Cardiac septum (tissue), 1 donor: Measurements from ENCODE around the gene GSG1L. TPM values are rescaled to one million over a fixed set of nuclear protein-coding genes. Genes with fewer than 3 reads are reported as not detected.

ENCODE experiments used
- DNase-seq: peaks from one replicate; pipeline ENCODE4 v3.0.0-alpha.2; 2020; ENCODE audit warnings: low spot score
- intact Hi-C: fragments of 100-400 bp; cut with DNase I; formaldehyde crosslinking; loops from one replicate; pipeline ENCODE4 v1.14.0; 2022
- total RNA-seq: library from RNA; stranded (reverse); fragmentation: NEBNext Ultra II Directional; extraction: Animal tissue kit (Norgen Biotek cat#: 25700); gene quantifications from one replicate; pipeline ENCODE4 v1.2.1, GENCODE V29; 2021
- donor health status: DM: no; HTN: no; CAD: no.

GSG1L gene
- total RNA-seq, 1 donor from 2014 or later: 8.0 TPM

DNA sequence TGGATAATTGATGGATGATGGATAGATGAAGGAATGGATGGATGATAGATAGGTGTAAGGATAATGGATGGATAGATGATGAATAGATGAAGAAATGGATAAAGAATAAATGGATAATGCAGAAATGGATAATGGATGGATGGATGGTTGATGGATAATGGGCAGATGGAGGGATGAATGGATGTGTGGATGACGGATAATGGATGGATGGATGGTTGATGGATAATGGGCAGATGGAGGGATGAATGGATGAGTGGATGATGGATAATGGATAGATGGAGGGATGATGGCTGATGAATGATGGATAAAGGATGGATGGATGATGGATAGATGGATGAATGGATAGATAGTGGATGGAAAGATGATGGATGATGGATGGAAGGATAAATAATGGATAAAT is 274.4 kb downstream of the GSG1L start:
- no peak for DNase-seq
- intact Hi-C loops: no loop called here

DNA sequence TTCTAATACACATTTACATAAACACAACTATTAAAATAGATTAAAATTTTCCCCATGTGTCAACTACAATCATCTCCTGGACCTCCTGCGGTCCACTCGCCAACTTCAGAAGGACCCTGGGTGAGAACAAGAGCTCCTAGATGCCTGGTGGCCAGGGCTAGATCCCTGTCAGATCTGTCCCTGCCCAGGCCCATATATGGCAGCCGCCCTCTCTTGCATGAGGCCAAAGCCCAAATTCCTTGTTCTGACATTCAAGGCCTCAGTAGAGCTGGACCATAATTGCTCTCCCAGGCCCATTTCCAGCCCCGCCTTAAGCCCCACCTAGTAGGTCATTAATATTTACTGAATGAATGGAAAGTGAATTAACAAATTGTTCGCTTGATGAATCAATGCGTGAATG is 275.8 kb downstream of the GSG1L start:
- intact Hi-C loops: no loop called here
- DNase-seq: no peak

DNA sequence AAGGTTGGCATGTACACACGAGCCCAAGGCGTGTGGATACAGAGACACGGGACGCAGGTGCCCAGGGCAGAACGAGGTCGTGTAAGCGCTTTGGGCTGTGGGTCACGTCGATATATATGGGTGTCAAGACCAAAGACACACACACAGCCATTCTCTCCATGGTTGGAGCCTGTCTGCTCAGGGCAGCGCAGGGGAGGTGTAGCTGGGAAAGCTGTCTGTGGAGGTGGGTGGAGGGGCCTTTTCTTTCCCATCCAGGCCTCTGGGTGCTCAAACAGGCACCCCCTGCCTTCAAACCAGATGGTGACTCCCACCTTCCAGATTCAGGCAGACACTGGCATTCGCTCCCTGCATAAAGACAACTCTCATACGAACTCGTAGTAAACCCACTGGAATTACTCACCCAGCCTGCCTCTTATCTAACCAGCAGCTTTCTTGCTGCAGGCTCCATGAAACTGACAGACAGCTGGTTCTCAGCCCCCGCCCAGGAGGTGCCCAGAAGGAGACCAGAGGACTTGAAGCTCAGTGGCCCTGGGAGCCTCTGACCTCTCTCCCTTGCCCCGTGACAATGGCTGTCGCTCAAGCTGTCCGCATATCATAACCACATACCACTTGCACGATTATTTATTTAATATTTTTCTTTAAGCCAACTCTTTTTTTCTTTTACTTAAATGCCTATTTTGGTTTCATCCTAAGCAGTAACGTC is 276.4 kb downstream of the GSG1L start:
- intact Hi-C loops: no loop called here
- no peak for DNase-seq

DNA sequence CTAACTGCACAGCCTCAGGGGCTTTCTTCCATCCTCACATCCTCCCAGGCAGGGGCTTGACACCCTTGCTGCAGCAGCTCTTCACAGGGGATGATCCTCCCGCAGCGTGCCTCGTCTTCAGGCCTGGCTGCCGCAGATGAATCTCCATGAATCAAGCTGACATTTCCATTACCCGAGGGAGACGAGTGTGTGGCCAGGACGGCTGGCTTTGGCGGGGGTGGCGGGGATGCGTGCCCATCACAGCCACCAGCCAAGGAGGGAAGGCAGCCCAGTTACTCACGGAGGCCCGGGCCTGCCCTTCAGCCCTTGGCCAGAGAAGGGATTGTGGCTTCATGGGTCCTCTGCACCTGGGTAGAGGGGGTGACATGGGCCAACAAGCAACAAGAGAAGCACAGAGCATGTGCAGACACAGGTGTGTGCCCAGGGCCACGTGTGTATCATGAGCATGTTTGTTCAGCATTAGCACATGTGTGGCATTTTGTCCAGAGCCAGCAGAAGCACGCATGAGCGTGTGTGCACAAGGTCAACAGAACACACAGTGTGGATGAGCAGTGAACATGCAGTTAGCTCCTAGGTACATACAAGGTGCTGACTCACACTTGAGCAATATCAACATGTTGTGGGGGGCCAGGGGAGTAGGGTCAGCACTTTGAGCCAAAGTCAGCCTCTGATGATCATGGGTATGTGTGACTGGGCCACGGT is 277.1 kb downstream of the GSG1L start:
- no peak for DNase-seq
- intact Hi-C loops: no loop called here

DNA sequence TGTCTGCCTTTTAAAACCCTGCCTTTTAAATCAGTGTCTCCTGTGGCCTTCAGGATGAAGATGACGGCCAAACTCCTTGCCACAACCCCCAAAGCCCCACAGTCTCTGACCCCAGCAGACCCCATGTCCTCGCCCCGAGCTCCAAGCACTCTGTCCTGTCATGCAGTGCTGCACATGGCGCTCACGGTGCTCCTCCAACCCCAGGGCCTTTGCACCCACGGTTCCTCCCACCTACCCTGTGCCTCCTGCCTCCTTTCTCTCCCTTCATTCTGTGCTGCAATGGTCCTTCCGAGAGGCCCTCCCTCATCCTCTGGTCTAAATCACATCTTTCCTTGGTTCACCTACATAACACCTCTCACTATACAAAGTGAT is 278.2 kb downstream of the GSG1L start:
- no peak for DNase-seq
- intact Hi-C loops: no loop called here

DNA sequence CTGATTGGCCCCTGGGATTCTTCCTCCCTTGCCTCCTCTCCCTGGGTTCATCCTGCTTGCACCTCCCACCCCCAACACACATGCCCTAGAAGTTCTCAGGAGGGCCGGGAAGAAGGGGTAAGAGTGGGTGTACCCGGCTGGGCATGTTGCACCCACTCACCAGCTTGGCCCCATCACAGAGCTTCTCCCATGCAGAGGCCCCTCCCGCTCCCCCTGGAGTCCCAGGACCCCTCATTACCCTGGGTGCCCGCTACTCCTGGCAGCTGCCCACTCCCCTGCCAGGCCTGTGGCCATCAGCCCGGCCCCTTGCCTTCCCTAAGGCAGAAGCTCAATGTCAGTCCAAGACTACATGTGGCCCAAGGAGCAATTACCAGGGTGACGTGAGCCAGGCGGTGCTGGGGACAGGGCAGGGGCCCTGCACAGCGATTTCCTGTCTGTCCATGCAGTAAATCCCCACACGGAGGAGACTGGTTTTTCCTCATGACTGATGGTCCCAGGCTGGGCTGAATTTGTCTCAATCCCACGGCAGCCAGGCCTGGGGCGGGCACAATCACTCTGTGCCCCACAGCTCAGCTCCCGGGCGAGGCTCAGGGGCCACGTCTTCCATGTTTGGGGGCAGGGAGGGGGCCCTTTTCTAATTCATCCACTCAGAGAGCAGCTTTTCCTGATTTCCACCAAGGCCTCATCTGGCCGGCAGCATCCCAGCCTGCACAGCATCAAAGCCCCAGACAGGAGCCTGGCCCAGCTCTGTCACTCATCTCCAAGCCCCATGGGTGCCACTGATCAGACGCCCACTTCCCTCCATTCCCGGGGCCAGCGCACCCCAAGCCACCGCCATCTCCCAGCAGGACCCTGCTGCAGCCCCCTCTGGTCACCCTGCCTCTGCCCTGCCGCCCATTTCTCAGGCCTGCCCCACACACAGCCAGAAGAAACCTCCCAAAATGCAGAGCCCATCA is 278.9 kb downstream of the GSG1L start:
- intact Hi-C loops: no loop called here
- no peak for DNase-seq

DNA sequence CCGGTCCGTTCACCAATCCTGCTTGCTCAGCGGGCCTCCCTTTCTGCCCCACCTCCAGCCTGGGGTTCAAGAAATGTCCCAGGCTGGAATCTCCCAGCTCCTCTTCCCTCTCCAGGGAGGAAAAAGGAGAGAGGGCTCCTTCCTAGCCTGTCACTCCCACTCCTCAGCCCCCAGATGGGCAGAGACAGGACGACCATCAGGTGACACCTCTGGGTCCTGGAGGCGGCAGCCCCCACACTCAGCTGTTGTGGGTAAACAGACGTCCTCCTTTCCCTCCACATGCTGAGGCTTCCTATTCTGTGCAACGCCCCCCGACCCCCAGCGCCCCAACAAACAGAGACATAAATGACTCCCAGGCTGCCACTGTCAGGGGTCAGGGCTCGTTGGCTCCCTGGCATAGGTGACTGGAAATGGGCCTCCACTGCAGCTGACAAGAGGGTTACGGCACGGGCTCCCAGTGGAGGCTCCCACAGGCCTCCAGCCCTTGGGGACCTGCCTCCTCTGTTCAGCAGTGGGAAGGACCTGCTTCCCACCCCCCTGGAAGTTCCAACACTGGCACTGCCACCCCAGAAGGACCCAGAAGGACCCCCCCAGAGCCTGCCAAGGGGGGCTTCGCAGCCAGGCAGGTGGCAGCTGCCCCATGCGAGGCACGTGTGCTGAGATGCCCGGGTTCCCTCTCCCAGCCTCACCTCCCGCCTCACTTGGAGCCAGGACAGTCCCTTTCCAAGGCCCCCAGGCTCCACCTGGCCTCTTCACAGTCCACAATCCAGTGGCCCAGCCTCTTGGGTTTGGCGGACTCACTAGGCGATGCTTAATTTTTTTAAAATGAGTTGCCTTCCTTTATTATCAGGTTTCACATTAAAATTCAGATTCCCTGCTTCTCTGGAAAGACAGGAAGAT is 281.3 kb downstream of the GSG1L start:
- no peak for DNase-seq

DNA sequence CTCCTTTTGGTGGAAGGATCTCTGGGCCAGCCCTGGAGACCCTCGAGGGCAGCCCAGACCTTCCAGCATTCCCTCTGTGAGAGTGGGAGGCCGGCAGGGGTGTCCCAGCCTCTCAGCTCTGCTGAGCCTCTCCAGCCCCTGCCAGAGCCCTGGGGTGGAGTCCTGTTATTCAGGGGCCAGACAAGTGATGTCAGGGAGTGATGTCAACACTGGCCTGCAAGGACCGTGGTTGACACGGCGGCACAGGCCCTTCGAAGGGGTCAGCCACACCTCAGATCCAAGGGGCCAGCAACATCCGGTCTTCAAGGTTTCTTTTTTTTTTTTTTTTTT is 282.4 kb downstream of the GSG1L start:
- intact Hi-C loops: no loop called here
- no peak for DNase-seq

More for the DNA sequence above, 281.3 kb downstream of the GSG1L start:
- intact Hi-C loops: no loop called here

DNA sequence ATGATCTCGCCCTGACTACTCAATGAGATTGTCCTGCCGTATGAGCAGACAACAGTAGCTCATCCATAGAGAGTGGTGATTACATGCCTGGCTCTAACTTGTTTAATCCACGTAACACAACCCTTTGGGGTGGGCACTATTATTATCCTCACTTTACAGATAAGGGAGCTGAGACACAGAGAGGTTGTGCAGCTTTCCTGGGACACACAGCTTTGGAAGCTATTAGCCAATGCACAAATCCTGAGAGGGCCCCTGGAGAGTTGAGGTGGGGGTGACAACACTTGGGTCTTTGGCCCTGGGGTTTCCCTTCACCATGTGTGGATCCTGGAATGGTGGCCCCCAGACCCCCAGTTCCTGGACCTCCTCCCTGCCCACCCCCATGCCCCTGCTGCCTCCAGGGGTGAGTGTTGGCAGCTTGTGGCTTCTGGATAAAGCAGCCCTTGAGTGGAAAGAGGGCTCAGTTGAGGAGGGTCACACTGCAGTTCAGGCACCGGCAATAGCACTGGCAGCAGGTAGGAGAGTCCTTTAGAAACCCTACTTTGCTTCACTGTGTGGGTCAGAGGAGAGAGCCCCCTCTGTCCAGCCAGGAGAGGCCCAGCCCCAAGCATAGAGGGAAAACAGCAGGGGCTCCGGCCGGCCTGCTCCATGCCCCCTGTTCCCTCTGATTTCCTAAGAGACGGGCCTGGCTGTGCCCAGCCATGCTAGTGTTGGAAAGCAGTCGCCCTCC is 282.9 kb downstream of the GSG1L start:
- DNase-seq: no peak
- intact Hi-C loops: no loop called here

DNA sequence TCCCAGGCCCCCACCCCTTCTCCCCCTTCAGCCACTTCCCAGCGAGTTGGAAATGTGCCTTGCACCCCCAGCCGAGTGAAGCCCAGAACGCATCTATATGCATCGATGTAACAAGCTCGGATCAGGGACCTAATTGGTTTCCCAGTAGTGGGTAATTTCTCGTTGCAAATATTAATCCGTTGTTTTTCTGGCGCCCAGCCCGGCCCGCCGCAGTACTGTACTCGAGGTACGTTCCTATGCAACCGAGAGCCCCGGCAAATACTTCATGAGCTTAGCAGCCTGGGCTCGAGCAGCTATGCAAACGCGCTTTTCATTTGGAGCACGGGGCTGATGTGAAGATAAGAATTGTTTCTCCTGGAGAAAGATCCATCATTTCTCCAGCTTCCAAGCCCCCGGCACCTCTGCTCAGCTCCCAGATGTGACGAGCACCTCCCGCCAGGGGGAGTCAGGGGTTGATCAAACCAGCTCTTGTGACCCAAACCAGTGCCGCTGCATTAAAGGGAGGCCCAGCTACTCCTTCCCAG is 283.8 kb downstream of the GSG1L start:
- no peak for DNase-seq
- intact Hi-C loops: no loop called here

DNA sequence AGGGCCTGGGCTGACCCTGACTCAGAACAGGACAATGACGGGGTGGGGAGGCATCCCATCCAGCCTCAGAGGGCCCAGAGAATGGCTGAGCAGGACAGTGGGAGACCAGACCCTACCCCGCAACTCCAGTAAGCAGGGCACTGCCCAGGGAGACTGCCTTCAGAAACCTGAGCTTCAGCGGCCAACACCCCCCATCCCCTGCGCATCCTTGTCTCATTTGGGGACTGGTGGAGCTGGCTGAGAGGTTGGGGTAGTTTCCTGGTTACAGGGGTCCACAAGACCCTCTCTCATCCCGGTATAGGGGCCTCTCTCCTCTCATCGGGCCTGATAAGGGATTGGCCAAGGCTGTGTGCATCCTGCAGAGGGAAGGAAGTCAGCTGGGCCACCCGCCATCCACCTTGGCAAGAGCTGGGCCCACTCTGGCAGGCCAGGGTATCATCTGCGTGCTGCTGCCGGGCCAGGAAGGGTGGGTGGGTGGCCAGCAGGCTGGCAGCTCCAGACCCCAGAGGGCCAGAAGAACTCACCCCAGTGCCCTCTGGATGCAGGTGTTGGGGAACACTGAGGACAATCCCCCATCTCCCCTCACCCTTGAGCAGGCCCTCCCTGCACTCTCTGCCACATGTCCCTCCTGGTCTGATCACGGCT is 284.5 kb downstream of the GSG1L start:
- intact Hi-C loops: no loop called here
- DNase-seq: no peak

DNA sequence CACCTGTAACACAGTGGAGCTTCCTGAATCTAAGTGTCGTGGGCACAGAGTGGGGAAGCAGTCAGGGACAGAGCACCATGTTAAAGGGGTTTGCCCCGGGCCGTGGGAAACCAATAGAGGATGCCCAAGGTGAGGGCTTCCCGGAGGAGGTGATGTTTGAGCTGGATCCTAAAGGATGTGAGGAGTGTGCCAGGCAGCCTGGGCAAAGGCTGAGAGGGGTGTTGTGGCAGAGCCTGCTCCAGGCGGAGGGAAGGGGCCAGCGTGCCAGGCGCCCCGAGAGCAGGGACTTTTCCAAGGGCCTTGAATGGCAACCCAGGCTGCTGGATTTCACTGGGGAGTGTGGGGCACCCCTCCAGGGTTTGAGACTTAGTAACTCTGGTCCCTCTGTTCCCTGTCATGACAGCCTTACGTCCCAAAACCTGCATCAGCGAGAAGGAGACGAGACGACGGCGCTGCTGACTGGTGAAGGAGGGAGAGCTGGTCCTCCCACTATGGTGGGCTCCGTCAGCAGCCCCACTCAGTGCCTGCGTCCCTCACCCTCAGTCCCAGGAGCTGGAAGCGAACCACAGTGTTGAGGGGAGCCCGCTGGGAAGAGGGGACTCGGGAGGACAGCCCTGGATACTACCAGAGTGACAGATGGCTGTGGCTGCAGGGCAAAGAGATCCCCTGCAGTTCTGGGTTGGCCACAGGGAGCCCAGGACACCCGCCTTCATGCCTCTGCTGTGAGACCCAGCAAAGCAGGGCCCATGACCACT is 285.2 kb downstream of the GSG1L start:
- DNase-seq: no peak
- intact Hi-C loops: no loop called here

DNA sequence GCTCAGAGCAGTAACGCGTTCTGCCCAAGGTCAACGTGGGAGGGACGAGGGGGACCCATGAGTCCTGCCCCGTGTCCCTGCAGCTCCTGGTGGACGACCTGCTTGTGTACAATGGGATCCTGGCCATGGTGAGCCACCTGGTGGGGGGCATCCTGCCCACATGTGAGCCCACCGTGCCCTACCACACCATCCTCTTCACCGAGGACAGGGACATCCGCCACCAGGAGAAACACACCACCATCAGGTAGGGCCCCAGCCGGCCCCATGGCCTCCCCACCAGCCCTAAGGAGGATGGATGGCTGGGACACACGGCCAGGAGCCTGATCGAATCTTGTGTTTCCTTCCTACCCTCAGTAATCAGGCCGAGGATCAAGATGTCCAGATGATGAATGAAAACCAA is 286.0 kb downstream of the GSG1L start:
- intact Hi-C loops: no loop called here
- DNase-seq: no peak

DNA sequence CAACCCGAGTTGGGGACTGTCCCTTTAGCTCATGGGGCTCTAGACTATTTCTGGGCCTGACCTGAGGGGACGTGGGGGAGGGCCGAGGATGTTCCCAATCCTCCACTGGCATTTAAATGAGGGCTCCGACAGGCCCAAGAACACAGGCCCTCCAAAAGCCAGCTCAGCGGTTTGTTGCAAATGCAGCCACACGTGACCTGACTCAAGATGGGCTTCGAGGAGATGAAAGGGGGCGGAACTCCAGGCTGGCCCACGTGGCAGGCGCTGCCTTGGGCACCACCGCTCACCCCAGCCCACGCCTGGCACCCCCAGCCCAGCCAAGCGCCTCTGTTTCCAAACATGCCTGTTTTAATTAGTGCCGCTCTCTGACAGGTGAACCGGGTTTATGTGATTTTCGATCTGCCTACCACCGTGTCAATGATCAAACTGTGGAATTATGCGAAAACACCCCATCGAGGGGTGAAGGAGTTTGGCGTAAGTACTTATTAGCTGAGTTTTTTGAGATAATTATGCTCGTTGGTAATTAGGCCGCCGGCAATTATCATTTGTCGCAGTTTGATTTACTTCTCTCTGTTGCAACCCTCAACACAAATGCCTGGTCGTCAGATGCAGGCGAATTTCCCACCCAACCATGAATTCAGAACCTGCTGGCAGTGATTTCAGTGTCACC is 286.8 kb downstream of the GSG1L start:
- DNase-seq: no peak
- intact Hi-C loops: no loop called here

DNA sequence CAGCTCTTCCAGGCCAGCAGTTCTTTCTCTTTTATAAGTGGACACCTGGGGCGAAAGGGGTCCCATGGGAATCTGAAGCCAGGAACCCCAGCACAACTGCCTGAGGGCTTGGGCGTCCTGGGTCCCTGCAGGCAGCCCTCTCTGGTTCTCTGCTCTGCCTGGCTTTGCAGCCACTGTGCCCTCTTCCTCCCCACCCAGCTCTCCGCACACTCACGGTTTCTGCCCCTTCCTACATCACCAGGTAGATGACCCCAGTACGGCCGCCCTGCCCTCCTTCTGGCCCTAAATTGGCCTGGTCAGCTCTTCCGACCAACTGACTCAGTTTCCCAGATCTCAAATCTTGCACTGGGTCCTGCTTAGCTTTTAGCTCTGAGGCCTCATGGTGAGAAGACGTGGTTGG is 288.3 kb downstream of the GSG1L start:
- intact Hi-C loops: no loop called here

DNA sequence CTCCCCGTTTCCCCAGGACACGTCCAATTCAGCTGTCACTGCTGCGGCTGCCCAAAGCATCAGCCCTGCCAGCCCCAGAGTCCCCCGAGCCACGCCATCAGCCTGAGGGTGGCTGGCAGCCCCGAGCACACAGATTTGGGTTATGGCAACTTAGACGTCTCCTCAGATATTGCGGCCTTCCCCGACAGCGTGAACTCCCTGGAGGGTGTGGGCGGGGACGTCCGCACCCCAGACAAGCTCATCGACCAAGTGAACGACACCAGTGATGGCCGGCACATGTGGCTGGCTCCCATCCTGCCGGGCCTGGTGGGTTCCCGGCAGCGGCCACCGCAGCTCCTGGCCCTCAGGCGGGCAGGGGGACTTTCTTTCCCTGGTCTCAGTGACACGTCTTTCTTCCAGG is 288.7 kb downstream of the GSG1L start:
- no peak for DNase-seq
- intact Hi-C loops: no loop called here

More for the DNA sequence above, 288.3 kb downstream of the GSG1L start:
- DNase-seq: no peak

DNA sequence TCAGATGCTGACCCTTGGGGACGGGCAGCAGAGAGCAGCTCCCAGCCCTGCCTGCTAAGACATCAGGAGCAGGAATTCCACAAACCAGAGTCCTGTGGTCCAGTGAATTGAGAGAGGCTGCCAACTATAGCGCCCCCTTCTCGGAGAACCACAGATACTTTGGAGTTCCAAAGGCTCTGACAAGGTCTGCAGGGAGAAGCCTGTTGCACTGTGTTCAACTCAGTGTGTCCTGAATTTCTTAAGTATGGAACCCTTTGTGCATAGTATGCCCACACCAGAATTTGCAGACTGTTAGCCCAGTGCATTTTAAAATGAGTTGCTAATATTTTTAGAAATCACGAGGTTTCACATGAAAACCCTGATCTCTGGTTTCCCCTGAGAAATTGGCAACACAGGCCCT is 290.2 kb downstream of the GSG1L start:
- no peak for DNase-seq
- intact Hi-C loops: no loop called here
